MCF 10A (cell line): Measurements from ENCODE around the gene ABLIM1. TPM values are rescaled to one million over a fixed set of nuclear protein-coding genes. Genes with fewer than 3 reads are reported as not detected.

Experiments used
- BruUV-seq: library from RNA; stranded (reverse); fragments of 400-500 nt; replicated peaks from 2 replicates; lab custom pipeline; 2021; lab: Mats Ljungman, UMichigan
- CTCF ChIA-PET: fragments of 300-600 bp; sonication (Branson Sonifier 250); formaldehyde crosslinking; extraction: SDS; loops from one replicate; lab custom pipeline; 2021; ENCODE audit warnings: antibody characterized with exemption, inconsistent platforms; lab: Yijun Ruan, JAX
- POLR2A ChIA-PET: fragments of 300-600, 350-650 bp; sonication (Branson Sonifier 250); formaldehyde crosslinking; extraction: SDS; loops from one replicate; lab custom pipeline; 2020; ENCODE audit warnings: antibody characterized with exemption, inconsistent platforms; lab: Yijun Ruan, JAX
- DNase-seq: peaks from one replicate; pipeline ENCODE4 v3.0.0-alpha.2; 2018; ENCODE audit not compliant: unreplicated experiment
- H3K27ac Mint-ChIP-seq: one replicate; pipeline ENCODE4 v1.8.0; 2022; ENCODE audit warnings: mild to moderate bottlenecking, low read depth, mixed read lengths; ENCODE audit not compliant: unreplicated experiment
- H3K27me3 Mint-ChIP-seq: one replicate; pipeline ENCODE4 v1.8.0; 2022; ENCODE audit warnings: mixed read lengths; ENCODE audit not compliant: insufficient read depth, unreplicated experiment
- H3K36me3 Mint-ChIP-seq: one replicate; pipeline ENCODE4 v1.8.0; 2022; ENCODE audit warnings: mild to moderate bottlenecking, moderate library complexity, mixed read lengths; ENCODE audit not compliant: insufficient read depth, unreplicated experiment
- H3K4me1 Mint-ChIP-seq: one replicate; pipeline ENCODE4 v1.8.0; 2022; ENCODE audit warnings: mixed read lengths; ENCODE audit not compliant: insufficient read depth, unreplicated experiment
- H3K4me3 Mint-ChIP-seq: one replicate; pipeline ENCODE4 v1.8.0; 2022; ENCODE audit warnings: mild to moderate bottlenecking, moderate library complexity, mixed read lengths; ENCODE audit not compliant: unreplicated experiment
- H3K9me3 Mint-ChIP-seq: one replicate; pipeline ENCODE4 v1.8.0; 2022; ENCODE audit warnings: mixed read lengths; ENCODE audit not compliant: unreplicated experiment
- CTCF ChIP-seq: fragments of 200-600 bp; IDR thresholded peaks from one replicate; pipeline ENCODE4 v1.8.0; 2022; ENCODE audit warnings: antibody characterized with exemption, mild to moderate bottlenecking; ENCODE audit not compliant: unreplicated experiment
- intact Hi-C: fragments of 100-400 bp; cut with micrococcal nuclease; formaldehyde crosslinking; loops from 2 replicates; pipeline ENCODE4 v1.14.1; 2022
- total RNA-seq: library from RNA; stranded (reverse); gene quantifications from 2 replicates; pipeline ENCODE4 v1.2.3, GENCODE V29; 2022

The ABLIM1 gene
- total RNA-seq, 1 experiment from 2014 or later, result 94.5 TPM

- peak overlapping the region; percentile 67 for H3K4me3 Mint-ChIP-seq
- ChIA-PET CTCF (interaction anchor here (0.7 to 1.1 kb wide), 4 partner anchors 36 to 184 kb away, joined by 3 to 5 read pairs (median 4); no protein-coding TSS in a partner anchor), POLR2A (interaction anchor here (0.5 to 4.9 kb wide), 21 partner anchors 9 to 213 kb away, joined by 3 to 37 read pairs (median 5); no protein-coding TSS in a partner anchor)
- no peaks in the 10 kb centered on the region for H3K9me3 Mint-ChIP-seq
- intact Hi-C loops, result loop anchor here (5.0 kb wide), 2 partner anchors 52 to 107 kb away; no protein-coding TSS in a partner anchor
- peak; percentile 74 for DNase-seq
- H3K27me3 Mint-ChIP-seq, result no peaks in the 10 kb centered on the region
- BruUV-seq, result TSS peak; percentile 29
- TF ChIP-seq CTCF, result no peak
- H3K4me1 Mint-ChIP-seq, result peaks cover 33% of the 10 kb centered on the region
- peak overlapping the region; percentile 74 for H3K27ac Mint-ChIP-seq
- H3K36me3 Mint-ChIP-seq, result no peaks in the 10 kb centered on the region
Observed at GRCh38 chr10:114684084-114684821, 26.2 kb upstream of the ABLIM1 start.

- ChIA-PET POLR2A (interaction anchor here (0.6 to 4.9 kb wide), 21 partner anchors 9 to 420 kb away, joined by 3 to 37 read pairs (median 6); no protein-coding TSS in a partner anchor), CTCF (interaction anchor here (0.7 to 1.1 kb wide), 3 partner anchors 50 to 183 kb away, joined by 3 to 5 read pairs (median 4); no protein-coding TSS in a partner anchor)
- Mint-ChIP-seq H3K4me1 (peaks cover 39% of the 10 kb centered on the region), H3K36me3 (no peaks in the 10 kb centered on the region), H3K27ac (peak overlapping the region; percentile 28), H3K27me3 (no peaks in the 10 kb centered on the region), H3K4me3 (peak overlapping the region; percentile 67), H3K9me3 (no peaks in the 10 kb centered on the region)
- no TSS peak for BruUV-seq
- DNase-seq, result no peak
- no peak for TF ChIP-seq CTCF
- intact Hi-C loops, result loop anchor here (5.0 kb wide), 2 partner anchors 51 to 106 kb away; no protein-coding TSS in a partner anchor
Observed at GRCh38 chr10:114683593-114683992, 25.5 kb upstream of the ABLIM1 start.

GRCh38 chr10:114683162-114683561, 25.1 kb upstream of the ABLIM1 start:
- Mint-ChIP-seq H3K4me1 (peaks cover 43% of the 10 kb centered on the region), H3K36me3 (no peaks in the 10 kb centered on the region), H3K9me3 (no peaks in the 10 kb centered on the region), H3K4me3 (peak overlapping the region; percentile 67), H3K27me3 (no peaks in the 10 kb centered on the region), H3K27ac (peak overlapping the region; percentile 28)
- no TSS peak for BruUV-seq
- CTCF ChIA-PET, result no interaction called here
- no peak for TF ChIP-seq CTCF
- intact Hi-C loops, result loop anchor here (5.0 kb wide), 2 partner anchors 51 to 106 kb away; no protein-coding TSS in a partner anchor
- DNase-seq, result peak; percentile 70
- POLR2A ChIA-PET, result interaction anchor here (0.6 to 4.9 kb wide), 15 partner anchors 10 to 419 kb away, joined by 3 to 37 read pairs (median 6); no protein-coding TSS in a partner anchor

GRCh38 chr10:114682532-114682931, 24.5 kb upstream of the ABLIM1 start:
- no peaks in the 10 kb centered on the region for H3K36me3 Mint-ChIP-seq
- ChIA-PET CTCF (interaction anchor here (0.6 to 1.1 kb wide), 3 partner anchors 57 to 139 kb away, joined by 3 to 4 read pairs (median 3); no protein-coding TSS in a partner anchor), POLR2A (interaction anchor here (0.6 to 4.9 kb wide), 16 partner anchors 10 to 416 kb away, joined by 3 to 37 read pairs (median 4); no protein-coding TSS in a partner anchor)
- intact Hi-C loops, result loop anchor here (5.0 kb wide), 2 partner anchors 50 to 105 kb away; no protein-coding TSS in a partner anchor
- TSS peak; percentile 28 for BruUV-seq
- H3K9me3 Mint-ChIP-seq, result no peaks in the 10 kb centered on the region
- TF ChIP-seq CTCF, result no peak
- peak overlapping the region; percentile 67 for H3K4me3 Mint-ChIP-seq
- H3K27me3 Mint-ChIP-seq, result no peaks in the 10 kb centered on the region
- peaks cover 44% of the 10 kb centered on the region for H3K4me1 Mint-ChIP-seq
- peak overlapping the region; percentile 28 for H3K27ac Mint-ChIP-seq
- DNase-seq, result no peak
